ENCODE measurements around the gene FLT1.
A peak's percentile ranks its signal among the peaks of the same experiment; 100 is the strongest.

The FLT1 gene

GRCh38 chr13:28528388-28528787 is 33.5 kb upstream of the FLT1 start:
- DNase-seq = no peak

GRCh38 chr13:28527629-28528028 is 32.7 kb upstream of the FLT1 start:
- DNase-seq = no peak

DNA sequence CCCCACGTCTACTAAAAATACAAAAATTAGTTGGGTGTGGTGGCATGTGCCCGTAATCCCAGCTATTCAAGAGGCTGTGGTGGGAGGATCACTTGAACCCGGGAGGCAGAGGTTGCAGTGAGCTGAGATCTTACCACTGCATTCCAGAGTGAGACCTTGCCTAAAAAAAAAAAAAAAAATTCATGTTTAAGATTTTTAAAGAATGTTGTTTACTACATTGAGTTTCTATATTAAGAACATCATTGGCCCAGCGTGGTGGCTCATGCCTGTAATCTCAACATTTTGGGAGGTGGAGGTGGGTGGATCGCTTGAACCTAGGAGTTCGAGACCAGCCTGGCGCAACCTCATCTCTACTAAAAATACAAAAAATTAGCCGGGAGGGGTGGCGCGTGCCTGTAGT is 31.9 kb upstream of the FLT1 start:
- no peak for DNase-seq

DNA sequence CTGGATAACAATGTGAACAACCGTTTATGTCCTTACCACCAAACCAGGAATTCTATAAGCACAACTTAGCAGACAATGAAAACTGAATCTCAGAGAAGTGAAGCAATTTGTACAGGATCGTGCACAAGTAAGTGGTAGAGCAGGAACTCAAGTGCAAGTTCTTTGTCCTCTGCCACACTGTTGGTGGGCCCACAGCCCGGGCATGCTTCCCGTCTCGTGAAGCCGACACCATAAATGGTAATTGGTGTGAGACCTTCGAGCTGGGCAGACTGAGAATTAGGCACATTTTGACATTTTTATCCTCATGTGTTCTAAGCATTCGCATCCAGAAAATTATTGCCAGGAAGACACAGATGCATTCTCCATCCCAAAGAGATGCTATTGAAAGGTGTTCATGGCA is 27.9 kb upstream of the FLT1 start:
- no peak for DNase-seq

DNA sequence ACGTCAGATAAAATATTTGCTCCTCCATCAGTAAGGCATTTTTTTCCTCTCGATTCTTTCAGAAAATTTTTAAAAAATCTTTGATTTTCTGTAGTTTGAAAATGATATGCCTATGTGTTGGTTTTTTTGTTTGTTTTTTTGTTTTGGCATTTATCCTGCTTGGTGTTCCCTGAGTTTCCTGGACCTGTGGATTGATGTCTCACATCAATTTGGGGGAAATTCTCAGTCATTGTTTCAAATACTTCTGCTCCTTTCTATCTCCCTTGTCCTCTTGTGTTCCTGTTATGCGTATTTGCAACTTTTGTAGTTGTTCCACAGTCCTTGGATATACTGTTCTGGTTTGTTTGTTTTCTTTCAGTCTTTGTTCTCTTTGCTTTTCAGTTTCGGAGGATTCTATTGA is 18.8 kb upstream of the FLT1 start:
- DNase-seq = no peak

DNA sequence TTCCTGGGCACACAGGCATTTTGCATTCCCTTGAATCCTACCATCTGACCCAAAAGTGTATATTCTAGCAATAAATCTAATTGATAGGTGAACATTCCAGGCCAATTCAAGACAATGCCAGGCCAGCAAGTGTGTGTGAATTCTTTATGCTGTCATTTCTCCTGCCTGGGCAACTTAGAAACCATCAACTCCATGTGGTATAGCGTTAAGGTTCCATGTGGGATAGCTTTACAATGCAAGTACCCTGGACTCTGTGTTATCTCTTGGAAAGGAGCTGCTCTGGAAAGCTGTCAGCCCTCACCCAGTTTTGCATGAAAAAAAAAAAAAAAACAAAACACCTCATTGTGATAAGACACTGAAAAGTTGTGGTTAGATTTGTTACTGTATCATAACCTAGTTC is 15.6 kb upstream of the FLT1 start:
- DNase-seq = no peak

- DNase-seq = no peak
Observed at GRCh38 chr13:28510066-28510465, 15.1 kb upstream of the FLT1 start.

DNA sequence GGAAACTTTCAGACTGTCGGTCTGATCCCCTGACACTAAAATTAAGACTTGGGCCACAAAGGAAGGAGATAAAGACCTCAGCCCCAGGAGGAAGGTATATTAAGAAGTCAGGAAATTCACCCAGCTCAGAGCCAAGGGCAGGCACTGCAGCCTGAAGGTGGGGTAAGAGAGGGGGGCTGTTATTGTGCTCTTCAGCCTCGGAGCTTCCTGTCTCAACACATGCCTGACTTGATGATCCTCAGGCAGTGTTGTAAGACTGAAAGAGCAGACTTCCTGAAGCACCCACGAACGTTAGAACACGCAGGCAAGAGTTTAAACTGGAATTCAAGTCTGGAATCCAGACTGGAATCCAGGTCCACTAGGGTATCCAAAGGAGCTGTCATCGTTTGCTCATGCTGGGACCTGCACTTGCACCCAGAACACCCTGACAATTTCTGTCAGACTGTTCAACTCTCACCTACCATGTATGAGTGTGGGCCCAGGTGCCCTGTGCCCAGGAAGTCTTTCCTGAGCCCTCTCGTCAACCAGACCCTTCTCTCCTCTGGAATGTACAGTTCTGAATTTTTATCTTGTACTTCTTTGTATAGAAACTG is 10.7 kb upstream of the FLT1 start:
- no peak for DNase-seq

DNA sequence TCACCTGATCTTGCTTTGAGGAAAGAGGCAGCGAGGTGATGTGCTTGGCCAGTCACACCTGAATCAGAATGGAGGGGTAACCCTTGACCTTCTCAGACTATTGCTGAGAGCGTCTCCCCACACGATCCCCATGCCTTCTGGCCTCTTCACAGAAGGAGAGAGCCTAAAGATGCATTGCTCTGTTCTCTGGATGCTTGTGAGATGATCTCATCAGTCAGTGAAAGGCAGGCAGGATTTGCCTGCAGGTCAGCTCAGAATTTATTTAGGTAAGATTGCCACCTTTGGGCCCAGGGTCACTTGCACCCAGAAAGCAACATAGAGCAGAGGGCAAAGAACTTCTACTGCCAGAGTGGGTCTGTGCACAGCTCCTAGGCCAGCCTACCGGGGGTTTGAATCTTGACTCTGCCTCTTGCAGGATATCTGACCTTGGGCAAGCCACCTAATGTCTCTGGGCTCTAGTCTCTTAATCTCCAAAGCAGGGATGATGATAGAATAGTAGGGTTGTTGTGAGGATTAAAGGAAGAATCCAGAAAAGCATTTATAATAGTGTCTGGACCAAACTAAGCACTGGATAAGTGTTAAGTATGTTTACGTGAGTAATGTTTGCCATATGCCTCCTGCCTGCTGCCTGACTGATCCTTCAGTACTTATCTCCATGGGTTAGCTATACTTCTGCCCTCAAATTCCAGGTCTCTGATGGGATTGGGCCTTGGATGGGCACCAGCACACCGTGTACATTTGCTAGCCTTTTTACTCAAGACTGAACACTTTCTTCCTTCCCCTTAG is 8.4 kb upstream of the FLT1 start:
- no peak for DNase-seq

GRCh38 chr13:28501547-28501946 is 6.6 kb upstream of the FLT1 start:
- DNase-seq = no peak

- no peak for DNase-seq
Observed at GRCh38 chr13:28499609-28500008, 4.7 kb upstream of the FLT1 start.

DNA sequence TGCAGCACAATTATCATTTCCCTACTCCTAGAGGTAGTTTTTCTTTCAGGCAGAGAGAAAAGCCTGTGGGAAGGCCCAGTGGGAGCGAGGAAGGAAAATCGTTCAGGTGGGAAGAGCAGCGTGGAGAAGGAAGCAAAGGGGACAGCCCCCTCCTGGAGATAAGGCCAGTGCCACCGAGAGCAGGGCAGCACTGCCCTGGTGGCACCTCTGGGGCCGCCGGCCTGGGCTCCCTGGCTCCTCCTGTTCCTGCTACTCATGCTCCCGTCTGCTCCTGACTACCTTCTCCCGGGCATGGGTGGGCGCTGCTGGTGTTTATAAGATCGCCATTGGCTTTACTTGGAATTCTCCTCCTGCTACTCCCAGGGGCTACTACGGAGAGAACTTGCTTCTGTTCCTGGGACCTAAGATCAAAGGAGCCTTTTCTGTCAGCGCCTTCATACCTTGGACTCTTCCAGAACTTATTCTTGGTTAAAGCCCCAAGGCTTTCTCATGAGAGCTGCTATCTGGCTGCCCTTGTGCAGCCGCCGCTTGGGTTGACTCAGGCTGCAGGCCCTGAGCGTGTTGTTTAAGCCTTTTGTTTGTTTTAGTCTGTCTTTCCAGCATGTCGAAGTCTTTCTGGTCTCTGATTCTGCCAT is 3.7 kb upstream of the FLT1 start:
- DNase-seq = no peak

DNA sequence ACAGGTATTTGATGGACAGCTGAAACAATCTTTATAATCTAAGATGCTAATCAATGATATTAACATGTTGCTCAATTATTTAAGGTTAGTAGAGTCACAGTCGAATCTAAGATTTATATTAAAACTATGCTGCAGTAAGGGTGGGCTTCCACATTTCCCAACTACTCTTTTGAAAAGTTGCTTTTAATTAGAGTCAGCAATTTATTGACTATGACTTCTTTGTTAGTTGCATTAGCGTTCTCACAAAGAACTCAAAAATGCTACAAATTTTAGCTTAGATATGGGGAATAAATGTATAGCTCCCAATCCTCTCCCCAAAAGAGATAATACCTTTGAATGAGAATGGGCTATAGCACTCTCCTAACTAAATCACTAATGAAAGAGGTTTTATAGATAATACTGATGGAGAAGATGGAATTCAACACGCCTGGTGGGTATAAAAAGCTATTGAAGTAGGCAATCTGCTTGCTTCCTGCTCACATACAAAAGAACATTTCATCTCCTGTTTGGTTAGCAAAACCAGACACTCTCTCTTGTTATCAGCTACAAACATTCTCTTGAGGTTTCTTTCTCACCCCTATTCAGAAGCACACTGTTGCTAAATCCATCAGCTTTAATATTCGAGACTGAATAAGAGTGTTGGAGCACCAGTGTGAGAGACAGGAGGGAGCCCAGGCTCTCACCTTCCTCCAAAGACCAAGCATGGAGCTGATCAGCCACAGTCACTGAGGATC is 2.4 kb upstream of the FLT1 start:
- no peak for DNase-seq

DNA sequence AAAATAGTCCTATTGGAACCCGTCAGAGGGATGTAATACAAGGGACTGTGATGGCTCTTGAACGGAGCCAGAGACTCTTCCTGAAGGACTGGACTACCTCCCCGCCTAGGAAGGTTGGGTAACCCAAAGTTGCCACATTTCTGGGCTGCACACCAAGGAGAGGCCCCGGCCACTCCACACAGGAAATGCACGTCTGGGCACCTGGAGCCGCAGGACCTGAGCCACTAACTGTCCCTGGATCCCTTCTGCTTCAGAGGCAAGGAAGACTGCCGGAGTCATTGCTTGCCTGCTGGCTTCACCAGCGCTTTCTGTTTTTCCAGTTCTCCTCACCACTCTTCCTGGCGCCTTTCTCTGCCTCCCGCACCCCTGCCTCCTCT is 1.2 kb upstream of the FLT1 start:
- DNase-seq = no peak

- DNase-seq = no peak
Observed at GRCh38 chr13:28495538-28496187, 735 bp upstream of the FLT1 start.

DNA sequence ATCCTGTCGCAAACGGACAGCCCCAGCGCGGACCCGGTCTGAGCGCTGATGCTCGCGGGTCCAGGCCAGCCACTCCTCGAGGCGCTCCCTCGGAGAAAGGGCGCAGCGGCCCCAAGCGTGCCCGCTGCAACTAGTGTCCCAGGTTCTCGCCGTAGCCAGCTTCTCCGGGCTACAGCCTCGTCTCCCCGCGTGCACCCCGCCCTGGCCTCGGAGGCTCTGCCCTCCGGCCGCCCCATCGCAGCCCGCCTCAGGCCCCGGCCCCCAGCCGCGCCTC is 487 bp downstream of the FLT1 start:
- no peak for DNase-seq

DNA sequence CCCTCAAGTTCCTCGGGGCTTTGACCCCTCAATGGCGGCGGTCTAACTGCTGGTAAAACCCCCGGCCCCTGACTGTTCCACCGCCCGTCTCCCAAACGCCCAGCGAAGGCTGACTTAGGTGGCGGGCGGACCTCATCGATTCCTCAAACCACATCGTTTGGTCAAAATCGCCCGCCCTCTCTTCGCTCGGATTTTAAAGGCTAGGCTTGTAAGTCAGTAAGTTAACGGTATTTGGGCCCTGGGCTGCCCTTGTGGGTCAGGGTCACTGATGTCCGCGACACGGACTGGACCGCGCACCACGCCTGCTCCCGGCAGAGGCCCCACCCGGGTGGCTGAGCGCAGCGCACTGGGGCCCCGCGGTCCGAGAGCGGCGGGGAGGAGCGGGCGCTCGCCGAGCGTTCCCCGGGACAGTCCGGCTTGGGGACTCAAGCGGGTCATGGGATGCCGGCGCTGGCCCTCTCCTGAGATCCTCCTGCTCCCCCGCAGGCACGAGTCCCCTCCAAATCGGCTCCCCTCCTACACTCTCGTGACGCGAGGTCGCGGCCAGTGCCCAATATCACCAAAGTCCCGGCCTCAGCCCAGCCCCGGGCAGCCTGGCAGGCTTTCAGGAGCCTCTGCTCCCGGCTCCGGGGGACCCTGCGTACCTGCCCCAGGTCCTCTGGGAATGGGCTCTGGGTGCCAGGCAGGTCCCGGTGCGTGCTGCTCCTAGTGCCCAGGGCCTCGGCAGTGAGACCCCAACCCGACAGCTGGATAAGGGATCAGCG is 1.0 kb downstream of the FLT1 start:
- no peak for DNase-seq

DNA sequence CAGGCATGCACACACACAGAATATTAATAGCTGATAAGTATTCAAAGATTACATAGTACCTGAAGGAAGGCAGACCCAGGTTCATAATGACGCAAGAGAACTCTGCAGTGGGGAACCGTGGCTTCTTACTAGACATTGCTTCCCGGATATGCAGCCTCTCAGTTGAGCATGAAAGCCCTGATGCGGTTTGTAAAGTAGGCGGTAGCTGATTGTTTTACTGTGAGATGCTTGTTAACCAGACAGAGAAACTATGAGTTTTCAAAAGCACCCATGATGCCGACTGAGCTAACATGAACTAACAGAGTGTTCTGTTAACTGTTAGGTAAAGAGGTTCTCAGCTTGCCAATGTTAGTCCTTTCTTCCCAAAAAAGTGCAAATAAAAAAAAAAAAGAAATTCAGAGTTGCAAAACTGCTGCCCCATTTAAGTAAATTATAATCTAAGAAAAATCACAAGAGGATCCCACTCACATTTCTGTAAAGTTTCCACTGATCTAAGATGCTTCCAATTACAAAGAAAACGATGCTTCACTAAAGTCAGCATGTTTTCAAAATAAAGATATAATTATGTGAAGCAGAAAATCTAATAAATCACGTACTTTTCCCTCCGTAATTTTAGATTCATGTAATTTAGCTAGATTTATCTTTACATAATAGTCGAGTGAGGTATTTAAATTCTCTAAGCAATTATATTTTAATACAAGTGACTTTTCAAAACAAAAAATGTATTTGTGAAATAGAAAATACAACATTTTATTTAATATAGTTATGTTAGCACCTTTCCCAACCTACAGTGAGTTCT is 2.2 kb downstream of the FLT1 start:
- peak; percentile 41 for DNase-seq

GRCh38 chr13:28490061-28490460 is 4.9 kb downstream of the FLT1 start:
- DNase-seq = no peak

- no peak for DNase-seq
Observed at GRCh38 chr13:28489524-28489931, 5.4 kb downstream of the FLT1 start.

DNA sequence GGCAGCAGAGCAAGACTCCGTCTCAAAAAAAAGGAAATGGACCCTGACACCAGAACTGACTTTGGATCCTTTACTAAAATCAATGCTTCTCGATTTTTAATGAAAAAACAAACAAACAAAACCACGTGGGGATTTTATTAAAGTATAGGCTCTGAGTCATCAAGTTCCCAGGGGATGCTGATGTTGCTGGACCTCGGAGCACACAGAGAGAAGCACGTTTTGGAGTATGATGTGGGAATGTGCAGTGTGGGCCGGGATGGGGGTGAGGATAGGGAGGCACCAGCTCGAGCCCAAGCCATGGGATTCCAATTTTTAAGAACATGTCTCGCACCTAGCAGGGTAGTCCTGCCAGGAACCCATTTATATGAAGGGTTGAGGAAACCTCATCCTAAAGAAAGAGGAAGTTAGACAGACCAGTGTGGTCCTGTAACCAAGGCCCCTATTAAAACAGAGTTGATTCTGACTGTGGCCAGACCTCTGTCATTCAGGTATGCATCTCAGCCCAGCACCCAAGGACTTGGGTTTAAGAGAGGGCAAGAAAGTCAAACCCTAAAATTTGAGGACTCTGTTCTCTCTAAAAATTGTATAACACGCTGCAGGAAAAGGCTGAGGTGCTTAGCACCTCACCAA is 6.4 kb downstream of the FLT1 start:
- no peak for DNase-seq

Measured in stimulated activated CD4-positive, alpha-beta T cell treated with anti-CD3 and anti-CD28 coated beads, Interleukin-4, amount 100 ng/mL, for 24 hours (primary cell).